ENCODE data around the gene C22orf23. TPM values are rescaled to one million over a fixed set of nuclear protein-coding genes. Genes with fewer than 3 reads are reported as not detected.
A peak's percentile ranks its signal among the peaks of the same experiment; 100 is the strongest.

Gene C22orf23
- total and polyA plus RNA-seq, 2 of the 13 experiments (the other 11 are each of a cell fraction or from before 2014, with no cell fraction given) = 0.21 to 0.24 TPM

DNA sequence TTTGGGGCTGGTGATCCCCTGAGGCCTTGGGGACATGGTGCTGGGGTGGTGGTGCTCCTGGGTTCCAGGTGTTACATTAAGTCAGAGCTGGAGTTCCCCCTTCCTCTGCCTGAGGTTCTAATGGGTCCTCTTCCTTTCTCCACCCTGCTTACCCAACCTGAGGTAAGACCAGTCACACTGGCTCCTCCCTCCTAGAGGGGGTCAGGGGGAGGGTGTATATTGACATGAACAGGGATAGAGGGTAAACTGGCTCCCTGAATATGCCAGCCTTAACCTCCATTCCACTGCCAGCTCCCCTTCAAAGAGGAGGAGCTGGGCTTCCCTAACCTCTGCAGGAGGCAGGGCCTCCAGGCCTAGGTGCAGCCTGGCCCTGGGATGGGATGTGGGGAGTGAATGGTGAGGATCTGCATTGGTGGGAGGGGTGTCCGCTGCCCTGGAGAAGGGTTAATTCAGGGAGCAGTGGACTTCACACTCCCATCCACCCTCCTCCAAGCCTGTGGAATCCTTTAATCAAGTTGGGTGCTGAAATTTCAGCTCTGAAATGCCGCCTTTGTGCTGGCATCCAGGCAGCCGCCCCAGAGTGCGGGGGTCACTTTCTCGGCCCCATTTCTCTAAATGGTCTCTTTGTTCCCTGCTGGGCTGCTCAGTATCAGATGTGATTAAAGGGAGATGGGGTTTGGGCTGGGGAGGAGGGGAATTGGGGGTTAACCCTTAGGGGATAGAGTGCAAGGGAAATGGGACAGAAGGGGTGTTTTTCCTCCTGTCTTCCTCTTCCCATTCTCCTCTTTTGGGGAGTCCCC is 15.3 kb upstream of the C22orf23 start (continued):
- peak; percentile 79; the same call in 1 of the 2 replicates for TF ChIP-seq PHF21A (CRISPR knock-in tag; IDR thresholded peaks at IDR 0.05)
- TF ChIP-seq, protein P1, sequence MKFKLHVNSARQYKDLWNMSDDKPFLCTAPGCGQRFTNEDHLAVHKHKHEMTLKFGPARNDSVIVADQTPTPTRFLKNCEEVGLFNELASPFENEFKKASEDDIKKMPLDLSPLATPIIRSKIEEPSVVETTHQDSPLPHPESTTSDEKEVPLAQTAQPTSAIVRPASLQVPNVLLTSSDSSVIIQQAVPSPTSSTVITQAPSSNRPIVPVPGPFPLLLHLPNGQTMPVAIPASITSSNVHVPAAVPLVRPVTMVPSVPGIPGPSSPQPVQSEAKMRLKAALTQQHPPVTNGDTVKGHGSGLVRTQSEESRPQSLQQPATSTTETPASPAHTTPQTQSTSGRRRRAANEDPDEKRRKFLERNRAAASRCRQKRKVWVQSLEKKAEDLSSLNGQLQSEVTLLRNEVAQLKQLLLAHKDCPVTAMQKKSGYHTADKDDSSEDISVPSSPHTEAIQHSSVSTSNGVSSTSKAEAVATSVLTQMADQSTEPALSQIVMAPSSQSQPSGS (CRISPR knock-in tag; IDR thresholded peaks at IDR 0.05) = peak; percentile 17; the same call in 1 of the 2 replicates
- TF ChIP-seq, protein P2, sequence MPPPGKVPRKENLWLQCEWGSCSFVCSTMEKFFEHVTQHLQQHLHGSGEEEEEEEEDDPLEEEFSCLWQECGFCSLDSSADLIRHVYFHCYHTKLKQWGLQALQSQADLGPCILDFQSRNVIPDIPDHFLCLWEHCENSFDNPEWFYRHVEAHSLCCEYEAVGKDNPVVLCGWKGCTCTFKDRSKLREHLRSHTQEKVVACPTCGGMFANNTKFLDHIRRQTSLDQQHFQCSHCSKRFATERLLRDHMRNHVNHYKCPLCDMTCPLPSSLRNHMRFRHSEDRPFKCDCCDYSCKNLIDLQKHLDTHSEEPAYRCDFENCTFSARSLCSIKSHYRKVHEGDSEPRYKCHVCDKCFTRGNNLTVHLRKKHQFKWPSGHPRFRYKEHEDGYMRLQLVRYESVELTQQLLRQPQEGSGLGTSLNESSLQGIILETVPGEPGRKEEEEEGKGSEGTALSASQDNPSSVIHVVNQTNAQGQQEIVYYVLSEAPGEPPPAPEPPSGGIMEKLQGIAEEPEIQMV (CRISPR knock-in tag; IDR thresholded peaks at IDR 0.05; ENCODE audit: low read depth) = no peak
- TF ChIP-seq HES4 (CRISPR knock-in tag; IDR thresholded peaks at IDR 0.05; ENCODE audit: borderline replicate concordance) = no peak
- 0 out of 2 replicates have a peak, but pooled peaks have one; percentile 28 for TF ChIP-seq ZMYM3 (CRISPR knock-in tag; IDR thresholded peaks at IDR 0.05)
- TF ChIP-seq ZNF296 (CRISPR knock-in tag; conservative IDR thresholded peaks at IDR 0.05) = no peak
- peak; percentile 21; the same call in 1 of the 2 replicates for TF ChIP-seq SOX13 (IDR thresholded peaks at IDR 0.05)
- TF ChIP-seq SOX13 (CRISPR knock-in tag; conservative IDR thresholded peaks at IDR 0.05 in 1 of 2, IDR thresholded peaks at IDR 0.05 in 1 of 2) = peak in 1 of 2 experiments; percentile 61; a peak in 2 of 4 replicates
- TF ChIP-seq, protein P3, sequence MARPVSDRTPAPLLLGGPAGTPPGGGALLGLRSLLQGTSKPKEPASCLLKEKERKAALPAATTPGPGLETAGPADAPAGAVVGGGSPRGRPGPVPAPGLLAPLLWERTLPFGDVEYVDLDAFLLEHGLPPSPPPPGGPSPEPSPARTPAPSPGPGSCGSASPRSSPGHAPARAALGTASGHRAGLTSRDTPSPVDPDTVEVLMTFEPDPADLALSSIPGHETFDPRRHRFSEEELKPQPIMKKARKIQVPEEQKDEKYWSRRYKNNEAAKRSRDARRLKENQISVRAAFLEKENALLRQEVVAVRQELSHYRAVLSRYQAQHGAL (CRISPR knock-in tag; IDR thresholded peaks at IDR 0.05; ENCODE audit: not compliant biosample characterization) = no peak
- TF ChIP-seq CC2D1A (CRISPR knock-in tag; IDR thresholded peaks at IDR 0.05) = no peak
- TF ChIP-seq ZNF121 (CRISPR knock-in tag; IDR thresholded peaks at IDR 0.05) = no peak
- no peak for TF ChIP-seq RNF2 (conservative IDR thresholded peaks at IDR 0.05; ENCODE audit: low read depth)
- TF ChIP-seq GATAD2A (CRISPR knock-in tag; IDR thresholded peaks at IDR 0.05) = no peak
- TF ChIP-seq ZNF550 (CRISPR knock-in tag; IDR thresholded peaks at IDR 0.05; ENCODE audit: borderline replicate concordance) = no peak
- TF ChIP-seq, protein P4, sequence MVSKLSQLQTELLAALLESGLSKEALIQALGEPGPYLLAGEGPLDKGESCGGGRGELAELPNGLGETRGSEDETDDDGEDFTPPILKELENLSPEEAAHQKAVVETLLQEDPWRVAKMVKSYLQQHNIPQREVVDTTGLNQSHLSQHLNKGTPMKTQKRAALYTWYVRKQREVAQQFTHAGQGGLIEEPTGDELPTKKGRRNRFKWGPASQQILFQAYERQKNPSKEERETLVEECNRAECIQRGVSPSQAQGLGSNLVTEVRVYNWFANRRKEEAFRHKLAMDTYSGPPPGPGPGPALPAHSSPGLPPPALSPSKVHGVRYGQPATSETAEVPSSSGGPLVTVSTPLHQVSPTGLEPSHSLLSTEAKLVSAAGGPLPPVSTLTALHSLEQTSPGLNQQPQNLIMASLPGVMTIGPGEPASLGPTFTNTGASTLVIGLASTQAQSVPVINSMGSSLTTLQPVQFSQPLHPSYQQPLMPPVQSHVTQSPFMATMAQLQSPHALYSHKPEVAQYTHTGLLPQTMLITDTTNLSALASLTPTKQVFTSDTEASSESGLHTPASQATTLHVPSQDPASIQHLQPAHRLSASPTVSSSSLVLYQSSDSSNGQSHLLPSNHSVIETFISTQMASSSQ (IDR thresholded peaks at IDR 0.05; ENCODE audit: low read depth) = no peak
- TF ChIP-seq, protein P4 (CRISPR knock-in tag; IDR thresholded peaks at IDR 0.05; ENCODE audit: borderline replicate concordance) = peak; percentile 5; the same call in 1 of the 2 replicates
- TF ChIP-seq, protein P5, sequence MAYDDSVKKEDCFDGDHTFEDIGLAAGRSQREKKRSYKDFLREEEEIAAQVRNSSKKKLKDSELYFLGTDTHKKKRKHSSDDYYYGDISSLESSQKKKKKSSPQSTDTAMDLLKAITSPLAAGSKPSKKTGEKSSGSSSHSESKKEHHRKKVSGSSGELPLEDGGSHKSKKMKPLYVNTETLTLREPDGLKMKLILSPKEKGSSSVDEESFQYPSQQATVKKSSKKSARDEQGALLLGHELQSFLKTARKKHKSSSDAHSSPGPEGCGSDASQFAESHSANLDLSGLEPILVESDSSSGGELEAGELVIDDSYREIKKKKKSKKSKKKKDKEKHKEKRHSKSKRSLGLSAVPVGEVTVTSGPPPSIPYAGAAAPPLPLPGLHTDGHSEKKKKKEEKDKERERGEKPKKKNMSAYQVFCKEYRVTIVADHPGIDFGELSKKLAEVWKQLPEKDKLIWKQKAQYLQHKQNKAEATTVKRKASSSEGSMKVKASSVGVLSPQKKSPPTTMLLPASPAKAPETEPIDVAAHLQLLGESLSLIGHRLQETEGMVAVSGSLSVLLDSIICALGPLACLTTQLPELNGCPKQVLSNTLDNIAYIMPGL (CRISPR knock-in tag; IDR thresholded peaks at IDR 0.05; ENCODE audit: borderline replicate concordance in 1 of 2, low read depth in 1 of 2) = no peak
- no peak for TF ChIP-seq KLF16 (CRISPR knock-in tag; IDR thresholded peaks at IDR 0.05)

Data from HepG2 (cell line).